Adrenal gland (tissue), 12 donors: Measurements from ENCODE around the gene PSMD8. TPM values are rescaled to one million over a fixed set of nuclear protein-coding genes. Genes with fewer than 3 reads are reported as not detected.

ENCODE experiments used
- DNase-seq, 7 donors: peaks; one replicate each; pipeline ENCODE4 v3.0.0-alpha.2; 2019 to 2020
- H3K27ac ChIP-seq, 5 donors: fragments of 200-600 bp; sonication (generic) in 4 of 5; 1 replicate in 3 of 5; 2 replicates in 2 of 5; pipeline versions ENCODE4 v1.5.1 to v1.8.0; 2016 to 2020; ENCODE audit warnings: mild to moderate bottlenecking in 1 of 5
- H3K27me3 ChIP-seq: fragments of 200-600 bp; 2 replicates; pipeline ENCODE4 v1.8.0; 2021
- H3K36me3 ChIP-seq, 2 donors: fragments of 200-600 bp; replicated peaks in 1 of 2; 1 replicate in 1 of 2; 2 replicates in 1 of 2; pipeline versions ENCODE4 v1.5.1 to v1.8.0; 2018 to 2022
- H3K4me1 ChIP-seq, 2 donors: fragments of 200-600 bp; replicated peaks in 1 of 2; 1 replicate in 1 of 2; 2 replicates in 1 of 2; pipeline versions ENCODE4 v1.5.1 to v1.8.0; 2018 to 2021
- H3K4me3 ChIP-seq, 4 donors: fragments of 200-600 bp; sonication (generic) in 3 of 4; one replicate each; pipeline ENCODE4 v1.5.1; 2016 to 2018
- H3K9me3 ChIP-seq, 3 donors: fragments of 200-600 bp; sonication (generic) in 1 of 3; replicated peaks in 1 of 3; 1 replicate in 2 of 3; 2 replicates in 1 of 3; pipeline versions ENCODE4 v1.5.1 to v1.8.0; 2016 to 2021
- POLR2A ChIP-seq, 2 donors: fragments of 450-650 bp; IDR thresholded peaks; one replicate each; pipeline ENCODE4 v1.6.1; 2017; ENCODE audit warnings: antibody characterized with exemption in 2 of 2, mild to moderate bottlenecking in 2 of 2, moderate library complexity in 1 of 2
- WGBS, 4 donors: extraction: QIAGEN DNeasy Blood & Tissue Kit in 2 of 4; methylation state at CpG; one replicate each; pipeline versions ENCODE4 v1.1.5 to v1.1.7; 2013 to 2017; 5-methylcytosine and 5-hydroxymethylcytosine counted together
- intact Hi-C, 2 donors: fragments of 100-400 bp; cut with DNase I; formaldehyde crosslinking; loops; one replicate each; pipeline versions ENCODE4 v1.14.1 to v1.15.0; 2022 to 2023
- polyA plus RNA-seq, 3 donors: library from polyadenylated mRNA; stranded (reverse); fragments of 200-250 nt in 2 of 3; fragments of 350-450 nt in 1 of 3; fragmentation: Illumina TruSeq in 1 of 3; extraction: RNeasy Lipid Tissue Mini Kit (QIAGEN cat#74804) in 1 of 3; gene quantifications; one replicate each; pipeline ENCODE4 v1.2.3, GENCODE V29; 2013 to 2014
- total RNA-seq, 9 donors: library from RNA; depleted of rRNA in 4 of 9; stranded (reverse); fragments of >200 nt in 4 of 9; fragments of 120-200 nt in 1 of 9; fragmentation: NEBNext Ultra II Directional in 1 of 9; extraction: Animal tissue kit (Norgen Biotek cat#: 25700) in 1 of 9; gene quantifications; one replicate each; pipeline versions ENCODE4 v1.1.0 to v1.2.4, GENCODE V29; 2013 to 2023
- TF ChIP-seq, protein P1 (sequence below), 6 experiments: fragments of 450-650 bp in 4 of 6; fragments of 200-600 bp in 2 of 6; sonication (generic) in 1 of 6; IDR thresholded peaks; 1 replicate in 5 of 6; 2 replicates in 1 of 6; pipeline versions ENCODE4 v1.5.1 to v1.8.0; 2016 to 2021; ENCODE audit warnings: antibody characterized with exemption in 6 of 6, mild to moderate bottlenecking in 2 of 6, moderate library complexity in 1 of 6
- donor health status: healthy with polysubstance abuse.
- donor health status: Bipolar disorder and iron deficiency.
- donor health status: DM: yes; HTN: yes; CAD: no.
- donor health status: DM: no; HTN: no; CAD: no.
- donor health status: DM: no; HTN: no; CAD: no.
- donor health status: DM: yes; HTN: yes; CAD: no.

The PSMD8 gene
- total and polyA plus RNA-seq, 12 donors: 53.1 to 330 (median 205) TPM

DNA sequence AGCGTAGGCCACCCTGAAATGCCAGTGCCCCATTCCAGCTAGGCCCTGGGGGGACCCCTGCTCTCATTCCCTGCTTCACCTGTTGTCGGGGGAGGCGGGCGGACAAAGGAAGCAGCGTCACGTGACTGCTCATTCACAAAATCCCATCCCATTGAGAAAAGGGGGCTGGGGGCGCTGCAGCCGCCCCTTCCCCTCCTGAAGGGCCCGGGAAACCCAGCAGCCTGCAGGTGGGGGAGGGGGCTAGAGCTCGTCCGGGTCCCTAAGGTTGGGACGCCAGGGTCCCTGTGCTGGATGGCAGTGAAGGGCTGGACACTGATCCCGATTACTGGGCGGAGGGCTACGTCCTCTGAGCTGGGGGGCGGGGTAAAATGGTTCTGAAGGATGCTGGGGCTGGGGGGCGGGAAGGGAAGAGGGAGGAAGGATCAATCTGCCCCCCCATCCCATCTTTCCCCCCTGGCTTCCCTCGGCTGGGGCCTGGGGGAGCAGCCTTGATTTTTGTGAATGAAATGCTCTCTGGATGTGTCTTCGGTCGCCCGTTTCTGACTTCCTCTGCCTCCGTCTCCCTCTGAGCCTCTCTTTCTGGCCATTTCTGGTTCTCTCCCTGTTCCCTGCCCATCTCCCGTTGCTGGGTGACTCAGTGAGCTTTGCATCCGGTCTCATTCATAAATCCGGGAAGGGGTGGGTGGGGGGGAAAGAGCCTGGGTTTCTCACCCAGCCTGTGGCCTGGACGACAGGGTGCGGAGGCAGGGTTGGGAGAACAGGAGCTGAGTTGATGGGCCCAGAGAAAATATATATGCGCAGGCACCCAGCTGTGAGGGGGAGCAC lies 14.9 kb downstream of the PSMD8 start:
- no peak for TF ChIP-seq POLR2A (IDR thresholded peaks at IDR 0.05)
- TF ChIP-seq, protein P1, sequence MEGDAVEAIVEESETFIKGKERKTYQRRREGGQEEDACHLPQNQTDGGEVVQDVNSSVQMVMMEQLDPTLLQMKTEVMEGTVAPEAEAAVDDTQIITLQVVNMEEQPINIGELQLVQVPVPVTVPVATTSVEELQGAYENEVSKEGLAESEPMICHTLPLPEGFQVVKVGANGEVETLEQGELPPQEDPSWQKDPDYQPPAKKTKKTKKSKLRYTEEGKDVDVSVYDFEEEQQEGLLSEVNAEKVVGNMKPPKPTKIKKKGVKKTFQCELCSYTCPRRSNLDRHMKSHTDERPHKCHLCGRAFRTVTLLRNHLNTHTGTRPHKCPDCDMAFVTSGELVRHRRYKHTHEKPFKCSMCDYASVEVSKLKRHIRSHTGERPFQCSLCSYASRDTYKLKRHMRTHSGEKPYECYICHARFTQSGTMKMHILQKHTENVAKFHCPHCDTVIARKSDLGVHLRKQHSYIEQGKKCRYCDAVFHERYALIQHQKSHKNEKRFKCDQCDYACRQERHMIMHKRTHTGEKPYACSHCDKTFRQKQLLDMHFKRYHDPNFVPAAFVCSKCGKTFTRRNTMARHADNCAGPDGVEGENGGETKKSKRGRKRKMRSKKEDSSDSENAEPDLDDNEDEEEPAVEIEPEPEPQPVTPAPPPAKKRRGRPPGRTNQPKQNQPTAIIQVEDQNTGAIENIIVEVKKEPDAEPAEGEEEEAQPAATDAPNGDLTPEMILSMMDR (IDR thresholded peaks at IDR 0.05): no peak
- H3K4me3 ChIP-seq: peak overlapping the region in 1 of 4 donors; percentile 58
- peaks cover 14 to 29% of the 10 kb centered on the region in 2 donors for H3K4me1 ChIP-seq
- H3K27me3 ChIP-seq: peaks cover under 1% of the 10 kb centered on the region
- peak in 1 of 7 donors; percentile 48 for DNase-seq
- H3K27ac ChIP-seq: peak overlapping the region in 2 of 5 donors; percentile 52 to 68
- intact Hi-C loops: no loop called here
- H3K9me3 ChIP-seq: no peaks in the 10 kb centered on the region
- H3K36me3 ChIP-seq: no peaks in the 10 kb centered on the region
- WGBS, 4 donors: 8 to 10% (median 8%) methylated on average over 12 to 28 of the region's 28 CpGs

DNA sequence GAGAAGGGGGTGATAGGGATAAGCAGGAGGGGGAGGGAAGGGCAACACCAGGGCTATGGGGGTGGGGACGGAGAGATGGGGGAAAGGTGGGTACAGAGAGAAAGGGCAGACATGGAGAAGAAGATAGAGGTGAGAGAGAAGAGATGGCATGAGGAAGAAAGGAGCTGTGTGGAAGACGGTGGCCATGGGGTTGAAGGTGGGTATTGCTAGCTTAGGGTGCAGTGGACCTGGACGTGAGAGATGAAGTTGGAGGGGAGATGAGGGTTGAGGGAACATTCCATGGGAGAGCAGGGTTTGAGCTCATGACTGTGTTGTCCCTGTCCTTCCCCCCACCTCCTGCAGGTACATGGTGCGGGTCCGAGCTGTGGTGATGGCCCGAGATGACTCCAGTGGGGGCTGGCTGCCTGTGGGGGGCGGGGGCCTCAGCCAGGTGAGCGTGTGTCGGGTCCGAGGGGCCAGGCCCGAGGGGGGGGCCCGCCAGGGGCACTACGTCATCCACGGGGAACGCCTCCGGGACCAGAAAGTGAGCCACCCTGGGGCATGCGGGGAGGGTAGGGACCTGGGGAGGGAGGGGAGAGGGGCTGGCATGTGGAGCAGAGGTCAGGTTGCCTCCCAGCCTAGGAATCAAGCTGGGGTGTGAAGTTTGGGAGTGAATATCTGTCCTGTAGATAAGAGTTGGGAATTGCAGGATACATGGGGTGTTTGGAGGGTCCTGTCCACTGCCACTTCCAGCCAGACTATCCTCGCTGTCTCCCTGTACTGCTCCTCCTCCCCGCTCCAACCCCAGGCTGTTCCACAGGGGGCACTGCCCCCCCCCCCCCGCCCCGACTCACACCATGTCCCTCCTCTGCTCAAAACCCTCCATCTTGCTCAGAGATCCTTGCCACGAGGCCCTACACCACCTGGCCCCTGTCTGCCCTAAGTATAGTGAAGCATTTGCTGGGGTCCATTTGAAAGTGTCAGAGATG lies 15.9 kb downstream of the PSMD8 start:
- Histone ChIP-seq H3K27ac (peak overlapping the region in 1 of 5 donors; percentile 68), H3K27me3 (peaks cover 8% of the 10 kb centered on the region), H3K36me3 (no peaks in the 10 kb centered on the region), H3K4me3 (no peak overlapping the region), H3K4me1 (peaks cover 14 to 29% of the 10 kb centered on the region in 2 donors), H3K9me3 (no peaks in the 10 kb centered on the region)
- DNase-seq: no peak
- WGBS, 4 donors: 41 to 57% (median 49%) methylated on average over 10 to 22 of the region's 22 CpGs
- intact Hi-C loops: no loop called here
- TF ChIP-seq, protein P1 (IDR thresholded peaks at IDR 0.05): no peak
- TF ChIP-seq POLR2A (IDR thresholded peaks at IDR 0.05): no peak

DNA sequence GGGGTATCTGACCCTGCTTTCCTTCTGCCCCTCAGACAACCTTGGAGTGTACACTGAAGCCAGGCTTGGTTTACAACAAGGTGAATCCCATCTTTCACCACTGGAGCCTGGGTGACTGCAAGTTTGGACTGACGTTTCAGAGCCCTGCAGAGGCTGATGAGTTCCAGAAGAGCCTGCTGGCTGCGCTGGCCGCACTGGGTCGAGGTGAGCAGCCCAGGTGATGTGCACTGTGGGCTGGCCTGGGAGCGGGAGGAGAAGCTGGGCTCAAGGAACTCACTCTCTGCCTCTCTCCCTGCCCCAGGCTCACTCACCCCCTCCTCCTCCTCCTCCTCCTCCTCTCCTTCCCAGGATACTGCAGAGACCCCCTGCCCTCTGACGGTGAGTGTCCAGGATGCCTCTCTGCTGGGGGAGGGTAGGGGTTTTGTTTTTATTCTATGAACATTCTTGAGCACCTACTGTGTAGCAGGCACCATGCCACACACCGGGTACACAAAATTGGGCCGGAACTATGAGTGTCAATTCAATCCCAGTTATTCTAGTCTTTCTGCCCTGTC lies 17.6 kb downstream of the PSMD8 start:
- 55 to 70% (median 63%) methylated on average over 5 to 8 of the region's 8 CpGs for WGBS, 4 donors
- peaks cover 25% of the 10 kb centered on the region for H3K27me3 ChIP-seq
- H3K36me3 ChIP-seq: no peaks in the 10 kb centered on the region
- no peak for DNase-seq
- intact Hi-C loops: no loop called here
- H3K4me3 ChIP-seq: no peak overlapping the region
- no peak overlapping the region for H3K27ac ChIP-seq
- TF ChIP-seq, protein P1 (IDR thresholded peaks at IDR 0.05): no peak
- TF ChIP-seq POLR2A (IDR thresholded peaks at IDR 0.05): no peak
- H3K4me1 ChIP-seq: peaks cover 10 to 21% of the 10 kb centered on the region in 2 donors
- H3K9me3 ChIP-seq: no peaks in the 10 kb centered on the region
